Lower lobe of right lung (tissue), 2 donors: ENCODE data around the gene ZNF830. TPM values are rescaled to one million over a fixed set of nuclear protein-coding genes. Genes with fewer than 3 reads are reported as not detected.

Experiments
- ATAC-seq, 2 donors: fragments of 200-7000 bp; cut with Tn5 transposase; one replicate each; pipeline ENCODE4 v1.9.1; 2020 to 2022; ENCODE audit warnings: mild to moderate bottlenecking in 2 of 2, moderate library complexity in 2 of 2
- DNase-seq: peaks from one replicate; pipeline ENCODE4 v3.0.0-alpha.2; 2020
- H3K27ac ChIP-seq: fragments of 200-600 bp; one replicate; pipeline ENCODE4 v1.8.0; 2022
- H3K27me3 ChIP-seq: fragments of 200-600 bp; one replicate; pipeline ENCODE4 v1.8.0; 2022; ENCODE audit warnings: low read depth
- H3K36me3 ChIP-seq: fragments of 200-600 bp; one replicate; pipeline ENCODE4 v1.8.0; 2022; ENCODE audit warnings: mild to moderate bottlenecking
- H3K4me1 ChIP-seq: fragments of 200-600 bp; one replicate; pipeline ENCODE4 v1.8.0; 2022
- H3K4me3 ChIP-seq: fragments of 200-600 bp; one replicate; pipeline ENCODE4 v1.8.0; 2022; ENCODE audit warnings: mild to moderate bottlenecking
- H3K9me3 ChIP-seq: fragments of 200-600 bp; one replicate; pipeline ENCODE4 v1.8.0; 2022
- CTCF ChIP-seq: fragments of 200-600 bp; IDR thresholded peaks from one replicate; pipeline ENCODE4 v1.8.0; 2022; ENCODE audit warnings: antibody characterized with exemption, mild to moderate bottlenecking
- intact Hi-C: fragments of 100-400 bp; cut with DNase I; formaldehyde crosslinking; loops from one replicate; pipeline ENCODE4 v1.11.0; 2022
- total RNA-seq: library from RNA; stranded (reverse); fragmentation: NEBNext Ultra II Directional; extraction: Animal tissue kit (Norgen Biotek cat#: 25700); gene quantifications from one replicate; pipeline ENCODE4 v1.2.1, GENCODE V29; 2021
- donor health status: DM: no; HTN: yes; CAD: no; lungs with severe emphysema.

Gene ZNF830
- total RNA-seq, 1 donor from 2014 or later: 17.8 TPM

GRCh38 chr17:34979153-34979552 is 17.8 kb downstream of the ZNF830 start:
- H3K27ac ChIP-seq: no peak overlapping the region
- no peaks in the 10 kb centered on the region for H3K36me3 ChIP-seq
- H3K4me1 ChIP-seq: peaks cover 23% of the 10 kb centered on the region
- DNase-seq (no peak), ATAC-seq (no peak)
- intact Hi-C loops: no loop called here
- H3K27me3 ChIP-seq: no peaks in the 10 kb centered on the region
- H3K9me3 ChIP-seq: no peaks in the 10 kb centered on the region
- no peak for TF ChIP-seq CTCF
- H3K4me3 ChIP-seq: no peak overlapping the region

- no peaks in the 10 kb centered on the region for H3K27me3 ChIP-seq
- peak overlapping the region; percentile 77 for H3K4me3 ChIP-seq
- no peaks in the 10 kb centered on the region for H3K36me3 ChIP-seq
- ATAC-seq (no peak), DNase-seq (no peak)
- TF ChIP-seq CTCF: no peak
- H3K4me1 ChIP-seq: peaks cover 23% of the 10 kb centered on the region
- H3K27ac ChIP-seq: peak overlapping the region; percentile 99
- no peaks in the 10 kb centered on the region for H3K9me3 ChIP-seq
- intact Hi-C loops: no loop called here
Observed at GRCh38 chr17:34979650-34980352, 18.5 kb downstream of the ZNF830 start.

- H3K4me1 ChIP-seq: peaks cover 23% of the 10 kb centered on the region
- peak; percentile 96 for DNase-seq
- no peaks in the 10 kb centered on the region for H3K9me3 ChIP-seq
- no peaks in the 10 kb centered on the region for H3K27me3 ChIP-seq
- intact Hi-C loops: no loop called here
- peak within 1 kb of the TSS; percentile 99 for H3K27ac ChIP-seq
- no peaks in the 10 kb centered on the region for H3K36me3 ChIP-seq
- TF ChIP-seq CTCF: no peak
- peak; percentile 94 for ATAC-seq
- H3K4me3 ChIP-seq: peak within 1 kb of the TSS; percentile 77
Observed at GRCh38 chr17:34980353-34980680, 19.0 kb downstream of the ZNF830 start, which contains the start of gene LIG3. LIG3 (plus strand) TSS chr17:34980512; CDS start chr17:34983006, 2,494 bp downstream.

- Histone ChIP-seq H3K36me3 (peaks cover 4% of the 10 kb centered on the region), H3K4me3 (peak overlapping the region; percentile 77), H3K27ac (peak overlapping the region; percentile 99), H3K9me3 (no peaks in the 10 kb centered on the region), H3K27me3 (no peaks in the 10 kb centered on the region), H3K4me1 (peaks cover 23% of the 10 kb centered on the region)
- peak; percentile 88 for DNase-seq
- intact Hi-C loops: no loop called here
- TF ChIP-seq CTCF: peak; percentile 49
- peak; percentile 97 for ATAC-seq
Observed at GRCh38 chr17:34980681-34981537, 19.6 kb downstream of the ZNF830 start.

- no peaks in the 10 kb centered on the region for H3K9me3 ChIP-seq
- H3K27me3 ChIP-seq: no peaks in the 10 kb centered on the region
- ATAC-seq (no peak), DNase-seq (no peak)
- H3K36me3 ChIP-seq: peaks cover 11% of the 10 kb centered on the region
- peaks cover 23% of the 10 kb centered on the region for H3K4me1 ChIP-seq
- H3K4me3 ChIP-seq: peak overlapping the region; percentile 77
- intact Hi-C loops: no loop called here
- H3K27ac ChIP-seq: peak overlapping the region; percentile 99
- no peak for TF ChIP-seq CTCF
Observed at GRCh38 chr17:34981538-34982241, 20.4 kb downstream of the ZNF830 start.
